ENCODE measurements around the gene CASK.
"Not testable (repeated sequence)": the region's sequence is repeated elsewhere in the genome, so short reads cannot be mapped to it uniquely, and the experiment has no call there.

CASK gene

GRCh38 chrX:41689711-41690110 lies 233.6 kb downstream of the CASK start:
- no peak for TF ChIP-seq CTCF (IDR thresholded peaks at IDR 0.05; ENCODE audit: low read depth, low read length, missing control alignments)
- H3K4me3 ChIP-seq (ENCODE audit: low read depth, low read length): no peak overlapping the region
- DNase-seq (ENCODE audit: low read depth): no peak

GRCh38 chrX:41688835-41689234 lies 234.5 kb downstream of the CASK start, which contains the start of gene GPR34:
TSS of gene GPR34 (plus strand) at chrX:41688973. CDS start at chrX:41695634, 6,661 bp downstream.
- TF ChIP-seq CTCF (IDR thresholded peaks at IDR 0.05; ENCODE audit: low read depth, low read length, missing control alignments): no peak
- no peak for DNase-seq (ENCODE audit: low read depth)
- H3K4me3 ChIP-seq (ENCODE audit: low read depth, low read length): no peak within 1 kb of the TSS

GRCh38 chrX:41688156-41688555 lies 235.2 kb downstream of the CASK start:
- no peak for DNase-seq (ENCODE audit: low read depth)
- no peak overlapping the region for H3K4me3 ChIP-seq (ENCODE audit: low read depth, low read length)
- TF ChIP-seq CTCF (IDR thresholded peaks at IDR 0.05; ENCODE audit: low read depth, low read length, missing control alignments): no peak

GRCh38 chrX:41686788-41687187 lies 236.6 kb downstream of the CASK start:
- DNase-seq (ENCODE audit: low read depth): no peak
- no peak overlapping the region for H3K4me3 ChIP-seq (ENCODE audit: low read depth, low read length)
- TF ChIP-seq CTCF (IDR thresholded peaks at IDR 0.05; ENCODE audit: low read depth, low read length, missing control alignments): no peak

- no peak for TF ChIP-seq CTCF (IDR thresholded peaks at IDR 0.05; ENCODE audit: low read depth, low read length, missing control alignments)
- DNase-seq (ENCODE audit: low read depth): no peak
- H3K4me3 ChIP-seq (ENCODE audit: low read depth, low read length): no peak overlapping the region
These were observed 238.4 kb downstream of the CASK start for GRCh38 chrX:41684940-41685339.

GRCh38 chrX:41684138-41684537 lies 239.2 kb downstream of the CASK start:
- no peak for TF ChIP-seq CTCF (IDR thresholded peaks at IDR 0.05; ENCODE audit: low read depth, low read length, missing control alignments)
- DNase-seq (ENCODE audit: low read depth): no peak

GRCh38 chrX:41677183-41678060 lies 245.9 kb downstream of the CASK start:
- no peak for TF ChIP-seq CTCF (IDR thresholded peaks at IDR 0.05; ENCODE audit: low read depth, low read length, missing control alignments)
- DNase-seq (ENCODE audit: low read depth): no peak
- H3K4me3 ChIP-seq (ENCODE audit: low read depth, low read length): no peak overlapping the region

More at GRCh38 chrX:41684138-41684537, 239.2 kb downstream of the CASK start:
- H3K4me3 ChIP-seq (ENCODE audit: low read depth, low read length): no peak overlapping the region

GRCh38 chrX:41676361-41676760 lies 247.0 kb downstream of the CASK start:
- not testable (repeated sequence) for DNase-seq (ENCODE audit: low read depth); H3K4me3 ChIP-seq (ENCODE audit: low read depth, low read length)

Data from GM12864 (cell line).